Neural cell (in vitro differentiated cells): ENCODE results near the gene MYBBP1A. TPM values are rescaled to one million over a fixed set of nuclear protein-coding genes. Genes with fewer than 3 reads are reported as not detected.

ENCODE experiments used
- H2AFZ ChIP-seq: fragments of 200-600, 300-800 bp; sonication (generic), shearing (Covaris generic); 2 replicates; pipeline ENCODE4 v1.6.0; 2014; ENCODE audit warnings: low read depth, mild to moderate bottlenecking, antibody characterized with exemption, low read length, moderate library complexity
- H3F3A ChIP-seq: fragments of 200-600 bp; shearing (Covaris generic); 2 replicates; pipeline ENCODE4 v1.6.1; 2016; ENCODE audit warnings: mild to moderate bottlenecking, moderate library complexity, mixed read lengths, antibody characterized with exemption, low read length; ENCODE audit not compliant: insufficient read depth, poor library complexity, severe bottlenecking
- H3K27ac ChIP-seq: fragments of 200-600, 300-800 bp; sonication (generic), shearing (Covaris generic); 2 replicates; pipeline ENCODE4 v1.5.1; 2014; ENCODE audit warnings: mild to moderate bottlenecking, low read length, moderate library complexity
- H3K27me3 ChIP-seq: fragments of 300-800, 200-600 bp; sonication (generic), shearing (Covaris generic); 2 replicates; pipeline ENCODE4 v1.6.0; 2014; ENCODE audit warnings: mild to moderate bottlenecking, low read depth, low read length, moderate library complexity; ENCODE audit not compliant: insufficient read depth
- H3K36me3 ChIP-seq: fragments of 300-800, 200-600 bp; sonication (generic), shearing (Covaris generic); 2 replicates; pipeline ENCODE4 v1.5.1; 2014; ENCODE audit warnings: mild to moderate bottlenecking, antibody characterized with exemption, low read length, moderate library complexity; ENCODE audit not compliant: insufficient read depth
- H3K4me2 ChIP-seq: fragments of 300-800, 200-600 bp; sonication (generic), shearing (Covaris generic); 2 replicates; pipeline ENCODE4 v1.6.0; 2014; ENCODE audit warnings: mild to moderate bottlenecking, low read length
- H3K4me3 ChIP-seq: fragments of 300-800, 200-600 bp; sonication (generic), shearing (Covaris generic); 2 replicates; pipeline ENCODE4 v1.5.1; 2014; ENCODE audit warnings: mild to moderate bottlenecking, low read length, moderate library complexity
- H3K79me2 ChIP-seq: fragments of 200-600 bp; shearing (Covaris generic); replicated peaks from 2 replicates; pipeline ENCODE4 v1.6.0; 2014; ENCODE audit warnings: mild to moderate bottlenecking, low read length, moderate library complexity; ENCODE audit not compliant: insufficient read depth
- H3K9ac ChIP-seq: fragments of 300-800, 200-600 bp; sonication (generic), shearing (Covaris generic); 2 replicates; pipeline ENCODE4 v1.6.1; 2016; ENCODE audit warnings: mild to moderate bottlenecking, low read length, mixed read lengths
- H3K9me2 ChIP-seq: fragments of 200-600 bp; shearing (Covaris generic); 2 replicates; pipeline ENCODE4 v1.6.1; 2016; ENCODE audit warnings: mild to moderate bottlenecking, low read length, mixed read lengths; ENCODE audit not compliant: insufficient read depth
- H3K9me3 ChIP-seq: fragments of 200-600, 300-800 bp; sonication (generic), shearing (Covaris generic); 2 replicates; pipeline ENCODE4 v1.6.1; 2016; ENCODE audit warnings: mild to moderate bottlenecking, mixed run types, low read length, moderate library complexity, mixed read lengths
- H4K20me1 ChIP-seq: fragments of 200-600 bp; shearing (Covaris generic); 2 replicates; pipeline ENCODE4 v1.6.1; 2016; ENCODE audit warnings: mild to moderate bottlenecking, mixed run types; ENCODE audit not compliant: insufficient read depth
- CTCF ChIP-seq: fragments of 450-650 bp; IDR thresholded peaks from 2 replicates; pipeline ENCODE4 v1.5.1; 2014; ENCODE audit warnings: antibody characterized with exemption, mild to moderate bottlenecking, moderate library complexity; ENCODE audit not compliant: poor library complexity, severe bottlenecking
- EP300 ChIP-seq: fragments of 450-650 bp; conservative IDR thresholded peaks from 2 replicates; pipeline ENCODE4 v1.6.1; 2014; ENCODE audit warnings: antibody characterized with exemption, mild to moderate bottlenecking, moderate library complexity; ENCODE audit not compliant: poor library complexity, severe bottlenecking
- EZH2 ChIP-seq: fragments of 200-600, 300-800 bp; shearing (Covaris generic), sonication (generic); IDR thresholded peaks from 2 replicates; pipeline ENCODE4 v1.6.1; 2014; ENCODE audit warnings: antibody characterized with exemption, low read length, borderline replicate concordance, mild to moderate bottlenecking; ENCODE audit not compliant: insufficient read depth, poor library complexity, severe bottlenecking
- MXI1 ChIP-seq: fragments of 450-650 bp; conservative IDR thresholded peaks from 2 replicates; pipeline ENCODE4 v1.6.1; 2014; ENCODE audit warnings: antibody characterized with exemption, mild to moderate bottlenecking; ENCODE audit not compliant: poor library complexity, severe bottlenecking
- POLR2AphosphoS5 ChIP-seq: IDR thresholded peaks from 2 replicates; pipeline ENCODE4 v1.6.1; 2012
- RAD21 ChIP-seq: fragments of 450-650 bp; conservative IDR thresholded peaks from 2 replicates; pipeline ENCODE4 v1.6.1; 2014; ENCODE audit warnings: antibody characterized with exemption, mild to moderate bottlenecking, moderate library complexity
- REST ChIP-seq: IDR thresholded peaks from 2 replicates; pipeline ENCODE4 v1.6.1; 2012; ENCODE audit warnings: borderline replicate concordance
- SMC3 ChIP-seq: fragments of 450-650 bp; conservative IDR thresholded peaks from 2 replicates; pipeline ENCODE4 v1.6.1; 2014; ENCODE audit warnings: antibody characterized with exemption, mild to moderate bottlenecking, moderate library complexity; ENCODE audit not compliant: poor library complexity
- TAF1 ChIP-seq: IDR thresholded peaks from 2 replicates; pipeline ENCODE4 v1.6.1; 2012; ENCODE audit warnings: low read depth
- polyA plus RNA-seq: library from polyadenylated mRNA; depleted of rRNA; stranded (reverse); fragments of >200 nt; gene quantifications from 2 replicates; pipeline ENCODE4 v1.2.3, GENCODE V29; 2014

The MYBBP1A gene
- polyA plus RNA-seq, 1 donor from 2014 or later: 15.6 TPM

GRCh38 chr17:4527566-4528125 lies 27.5 kb downstream of the MYBBP1A start:
- no peaks in the 10 kb centered on the region for H3K36me3 ChIP-seq
- no peak overlapping the region for H3K9ac ChIP-seq
- H3F3A ChIP-seq: no peaks in the 10 kb centered on the region
- H3K79me2 ChIP-seq: no peaks in the 10 kb centered on the region
- no peak overlapping the region for H2AFZ ChIP-seq
- no peak overlapping the region for H3K4me2 ChIP-seq
- no peaks in the 10 kb centered on the region for H3K9me2 ChIP-seq
- H3K27ac ChIP-seq: no peak overlapping the region
- no peaks in the 10 kb centered on the region for H3K27me3 ChIP-seq
- no peak for TF ChIP-seq CTCF
- TF ChIP-seq RAD21: no peak
- no peak for TF ChIP-seq POLR2AphosphoS5
- no peak for TF ChIP-seq EP300
- TF ChIP-seq TAF1: no peak
- no peak for TF ChIP-seq EZH2
- TF ChIP-seq MXI1: no peak
- no peak for TF ChIP-seq REST
- TF ChIP-seq SMC3: no peak
- H3K9me3 ChIP-seq: no peaks in the 10 kb centered on the region
- H3K4me3 ChIP-seq: no peak overlapping the region
- H4K20me1 ChIP-seq: no peaks in the 10 kb centered on the region

GRCh38 chr17:4527134-4527533 lies 28.1 kb downstream of the MYBBP1A start:
- H2AFZ ChIP-seq: no peak overlapping the region
- H3K27me3 ChIP-seq: no peaks in the 10 kb centered on the region
- no peaks in the 10 kb centered on the region for H4K20me1 ChIP-seq
- H3K9me2 ChIP-seq: no peaks in the 10 kb centered on the region
- no peaks in the 10 kb centered on the region for H3F3A ChIP-seq
- no peaks in the 10 kb centered on the region for H3K9me3 ChIP-seq
- no peak overlapping the region for H3K27ac ChIP-seq
- H3K4me3 ChIP-seq: no peak overlapping the region
- H3K9ac ChIP-seq: no peak overlapping the region
- no peak overlapping the region for H3K4me2 ChIP-seq
- H3K79me2 ChIP-seq: no peaks in the 10 kb centered on the region
- no peak for TF ChIP-seq CTCF
- TF ChIP-seq SMC3: no peak
- no peak for TF ChIP-seq EP300
- TF ChIP-seq MXI1: no peak
- no peak for TF ChIP-seq REST
- no peak for TF ChIP-seq RAD21
- TF ChIP-seq EZH2: no peak
- no peak for TF ChIP-seq TAF1
- no peak for TF ChIP-seq POLR2AphosphoS5
- H3K36me3 ChIP-seq: no peaks in the 10 kb centered on the region
